Neuronal stem cell (in vitro differentiated cells): ENCODE results near the gene ILKAP.

Experiments
- DNase-seq: peaks from one replicate; pipeline ENCODE4 v3.0.0-alpha.2; 2013; ENCODE audit warnings: low spot score
- H2AFZ ChIP-seq: one replicate; pipeline ENCODE4 v1.6.1; 2013; ENCODE audit warnings: mild to moderate bottlenecking, low read length, inconsistent platforms
- H2AK5ac ChIP-seq: 2 replicates; pipeline ENCODE4 v1.6.1; 2013; ENCODE audit warnings: low read depth, mild to moderate bottlenecking, inconsistent platforms, low read length, moderate library complexity, mixed read lengths
- H2BK120ac ChIP-seq: 2 replicates; pipeline ENCODE4 v1.6.1; 2013; ENCODE audit warnings: low read depth, mild to moderate bottlenecking, inconsistent platforms, low read length, moderate library complexity, mixed read lengths
- H2BK12ac ChIP-seq: one replicate; pipeline ENCODE4 v1.6.1; 2013; ENCODE audit warnings: low read length, inconsistent platforms
- H2BK15ac ChIP-seq: 2 replicates; pipeline ENCODE4 v1.6.1; 2013; ENCODE audit warnings: mild to moderate bottlenecking, low read length, inconsistent platforms, mixed read lengths
- H2BK5ac ChIP-seq: one replicate; pipeline ENCODE4 v1.6.1; 2013; ENCODE audit warnings: inconsistent platforms, mild to moderate bottlenecking, low read length, moderate library complexity
- H3K14ac ChIP-seq: one replicate; pipeline ENCODE4 v1.6.1; 2013; ENCODE audit warnings: low read length, inconsistent platforms
- H3K18ac ChIP-seq: 2 replicates; pipeline ENCODE4 v1.6.1; 2013; ENCODE audit warnings: low read length, inconsistent platforms
- H3K23ac ChIP-seq: 2 replicates; pipeline ENCODE4 v1.6.1; 2013; ENCODE audit warnings: low read depth, mild to moderate bottlenecking, mixed read lengths, low read length, inconsistent platforms; ENCODE audit not compliant: poor library complexity
- H3K27ac ChIP-seq: replicated peaks from 3 replicates; pipeline ENCODE4 v1.5.1; 2013; ENCODE audit warnings: low read length, inconsistent platforms
- H3K27me3 ChIP-seq, 3 experiments: 2 replicates each; pipeline ENCODE4 v1.6.1; 2013; ENCODE audit warnings: low read length in 3 of 3, mild to moderate bottlenecking in 2 of 3, inconsistent platforms in 1 of 3, low read depth in 1 of 3, mixed read lengths in 1 of 3, moderate library complexity in 1 of 3; ENCODE audit not compliant: control insufficient read depth in 3 of 3, insufficient read depth in 3 of 3
- H3K36me3 ChIP-seq, 2 donors: replicated peaks in 1 of 2; 2 replicates each; pipeline ENCODE4 v1.6.1; 2013; ENCODE audit warnings: low read length in 2 of 2; ENCODE audit not compliant: control insufficient read depth in 2 of 2, insufficient read depth in 2 of 2
- H3K4ac ChIP-seq: 2 replicates; pipeline ENCODE4 v1.6.1; 2013; ENCODE audit warnings: inconsistent platforms, mild to moderate bottlenecking, low read length, moderate library complexity
- H3K4me1 ChIP-seq, 2 donors: 1 replicate in 1 of 2; 2 replicates in 1 of 2; pipeline ENCODE4 v1.6.1; 2013; ENCODE audit warnings: low read length in 2 of 2, low read depth in 1 of 2; ENCODE audit not compliant: control insufficient read depth in 2 of 2, insufficient read depth in 1 of 2
- H3K4me2 ChIP-seq: one replicate; pipeline ENCODE4 v1.6.1; 2013; ENCODE audit warnings: mild to moderate bottlenecking, low read length, inconsistent platforms; ENCODE audit not compliant: insufficient read depth, poor library complexity, severe bottlenecking
- H3K4me3 ChIP-seq, 2 donors: 2 replicates each; pipeline ENCODE4 v1.5.1; 2013; ENCODE audit warnings: low read length in 2 of 2, mild to moderate bottlenecking in 2 of 2, inconsistent platforms in 1 of 2, moderate library complexity in 1 of 2
- H3K79me1 ChIP-seq: one replicate; pipeline ENCODE4 v1.6.1; 2013; ENCODE audit warnings: low read depth, mild to moderate bottlenecking, inconsistent platforms, low read length, moderate library complexity
- H3K9ac ChIP-seq: one replicate; pipeline ENCODE4 v1.6.1; 2013; ENCODE audit warnings: mild to moderate bottlenecking, low read depth, low read length, inconsistent platforms; ENCODE audit not compliant: poor library complexity
- H3K9me3 ChIP-seq, 2 donors: replicated peaks in 1 of 2; 2 replicates each; pipeline versions ENCODE3 to v1.6.1; 2013; ENCODE audit warnings: low read length in 2 of 2, mild to moderate bottlenecking in 2 of 2, inconsistent platforms in 1 of 2, low read depth in 1 of 2, mixed read lengths in 1 of 2, moderate library complexity in 1 of 2; ENCODE audit not compliant: control insufficient read depth in 2 of 2, insufficient read depth in 1 of 2
- H4K8ac ChIP-seq: one replicate; pipeline ENCODE4 v1.6.1; 2013; ENCODE audit warnings: low read depth, mild to moderate bottlenecking, inconsistent platforms, low read length, moderate library complexity
- H4K91ac ChIP-seq: one replicate; pipeline ENCODE4 v1.6.1; 2013; ENCODE audit warnings: low read length, low read depth, mild to moderate bottlenecking, inconsistent platforms; ENCODE audit not compliant: poor library complexity
- WGBS, 2 donors: extraction: QIAGEN DNeasy Blood & Tissue Kit; methylation state at CpG; one replicate each; pipeline ENCODE4 v1.1.7; 2013; ENCODE audit warnings: missing lambda C conversion rate in 2 of 2, mixed read lengths in 1 of 2; ENCODE audit not compliant: insufficient read length in 2 of 2, insufficient replicate concordance in 1 of 2; ENCODE audit errors: extremely low coverage in 2 of 2; 5-methylcytosine and 5-hydroxymethylcytosine counted together

The ILKAP gene

GRCh38 chr2:238169708-238170251, 33.7 kb downstream of the ILKAP start:
- Histone ChIP-seq H3K23ac (no peak overlapping the region), H3K27ac (no peak overlapping the region), H3K4me1 (no peaks in the 10 kb centered on the region), H3K18ac (no peak overlapping the region), H3K79me1 (no peaks in the 10 kb centered on the region), H3K4me3 (no peak overlapping the region), H2BK15ac (no peak overlapping the region), H2BK5ac (no peak overlapping the region), H3K27me3 (peaks cover 0 to 5% (median 0%) of the 10 kb centered on the region in 3 experiments), H3K9me3 (no peaks in the 10 kb centered on the region), H4K91ac (no peak overlapping the region), H3K14ac (no peak overlapping the region), H2AK5ac (no peak overlapping the region), H2AFZ (no peak overlapping the region), H4K8ac (no peak overlapping the region), H3K4ac (no peak overlapping the region), H3K36me3 (peaks cover 43 to 77% of the 10 kb centered on the region in 2 donors), H2BK120ac (no peak overlapping the region), H3K4me2 (no peak overlapping the region), H3K9ac (no peak overlapping the region), H2BK12ac (no peak overlapping the region)
- no peak for DNase-seq
- no CpG with 5 or more reads among the region's 5 CpGs for WGBS, 2 donors

GRCh38 chr2:238169048-238169707, 34.3 kb downstream of the ILKAP start:
- Histone ChIP-seq H3K9me3 (no peaks in the 10 kb centered on the region), H3K4me3 (no peak overlapping the region), H3K79me1 (no peaks in the 10 kb centered on the region), H2BK5ac (no peak overlapping the region), H3K23ac (no peak overlapping the region), H4K91ac (no peak overlapping the region), H3K27me3 (peaks cover 0 to 8% (median 2%) of the 10 kb centered on the region in 3 experiments), H2AFZ (no peak overlapping the region), H3K4me1 (no peaks in the 10 kb centered on the region), H4K8ac (no peak overlapping the region), H3K18ac (no peak overlapping the region), H2BK12ac (no peak overlapping the region), H2BK120ac (no peak overlapping the region), H2BK15ac (no peak overlapping the region), H3K4me2 (no peak overlapping the region), H3K14ac (no peak overlapping the region), H3K36me3 (peaks cover 38 to 71% of the 10 kb centered on the region in 2 donors), H3K9ac (no peak overlapping the region), H3K4ac (no peak overlapping the region), H2AK5ac (no peak overlapping the region), H3K27ac (no peak overlapping the region)
- no CpG with 5 or more reads among the region's 6 CpGs for WGBS, 2 donors
- no peak for DNase-seq

GRCh38 chr2:238168196-238169047, 35.1 kb downstream of the ILKAP start:
- H4K91ac ChIP-seq: no peak overlapping the region
- H2BK15ac ChIP-seq: no peak overlapping the region
- WGBS, 2 donors: no CpG with 5 or more reads among the region's 13 CpGs
- no peak for DNase-seq
- H2BK12ac ChIP-seq: no peak overlapping the region
- H3K27ac ChIP-seq: no peak overlapping the region
- no peaks in the 10 kb centered on the region for H3K9me3 ChIP-seq
- H2AK5ac ChIP-seq: no peak overlapping the region
- H3K18ac ChIP-seq: no peak overlapping the region
- H3K14ac ChIP-seq: no peak overlapping the region
- no peak overlapping the region for H4K8ac ChIP-seq
- H2AFZ ChIP-seq: no peak overlapping the region
- H3K4ac ChIP-seq: no peak overlapping the region
- H2BK5ac ChIP-seq: no peak overlapping the region
- no peak overlapping the region for H3K9ac ChIP-seq
- H3K79me1 ChIP-seq: no peaks in the 10 kb centered on the region
- H3K4me2 ChIP-seq: no peak overlapping the region
- peaks cover 32 to 63% of the 10 kb centered on the region in 2 donors for H3K36me3 ChIP-seq
- peaks cover 0 to 16% (median 9%) of the 10 kb centered on the region in 3 experiments for H3K27me3 ChIP-seq
- H3K4me1 ChIP-seq: no peaks in the 10 kb centered on the region
- H3K23ac ChIP-seq: no peak overlapping the region
- no peak overlapping the region for H3K4me3 ChIP-seq
- no peak overlapping the region for H2BK120ac ChIP-seq

GRCh38 chr2:238167761-238168160, 35.7 kb downstream of the ILKAP start:
- no peak overlapping the region for H3K4me2 ChIP-seq
- no peak for DNase-seq
- no peak overlapping the region for H2AFZ ChIP-seq

More at GRCh38 chr2:238167761-238168160, 35.7 kb downstream of the ILKAP start:
- Histone ChIP-seq H4K8ac (no peak overlapping the region), H3K79me1 (no peaks in the 10 kb centered on the region), H3K27ac (no peak overlapping the region), H2BK12ac (no peak overlapping the region), H2BK5ac (no peak overlapping the region), H2BK120ac (no peak overlapping the region), H3K4me1 (no peaks in the 10 kb centered on the region), H3K23ac (no peak overlapping the region), H3K4ac (no peak overlapping the region), H3K9me3 (no peaks in the 10 kb centered on the region), H3K9ac (no peak overlapping the region), H2AK5ac (no peak overlapping the region), H3K18ac (no peak overlapping the region), H3K36me3 (peaks cover 26 to 56% of the 10 kb centered on the region in 2 donors), H3K14ac (no peak overlapping the region), H3K27me3 (peaks cover 0 to 23% (median 13%) of the 10 kb centered on the region in 3 experiments), H3K4me3 (no peak overlapping the region), H4K91ac (no peak overlapping the region), H2BK15ac (no peak overlapping the region)
- WGBS, 2 donors: no CpG with 5 or more reads among the region's 8 CpGs
